HepG2 (cell line): ENCODE results near the gene RBM47. TPM values are rescaled to one million over a fixed set of nuclear protein-coding genes. Genes with fewer than 3 reads are reported as not detected.

Experiments used
- ARNT ChIP-seq: fragments of 450-650 bp; IDR thresholded peaks from 2 replicates; pipeline ENCODE4 v1.6.1; 2017
- CREB1 ChIP-seq, 2 experiments: fragments of 450-650 bp in 1 of 2; IDR thresholded peaks; 2 replicates each; pipeline ENCODE4 v1.6.1; 2016 to 2017; ENCODE audit warnings: control low read depth in 1 of 2, mild to moderate bottlenecking in 1 of 2, missing compliant biosample characterization in 1 of 2, missing genetic modification characterization in 1 of 2
- CTCF ChIP-seq: sonication (generic); formaldehyde crosslinking; IDR thresholded peaks from 2 replicates; pipeline ENCODE4 v1.5.0; 2020; ENCODE audit warnings: mild to moderate bottlenecking, missing genetic modification reagents, moderate library complexity
- FOXA1 ChIP-seq, 2 experiments: fragments of 450-650 bp in 1 of 2; sonication (generic) in 1 of 2; formaldehyde crosslinking in 1 of 2; IDR thresholded peaks; 2 replicates each; pipeline versions ENCODE4 v1.4.0 to v1.6.1; 2016 to 2020; ENCODE audit warnings: missing genetic modification reagents in 1 of 2
- HNF1A ChIP-seq, 2 experiments: sonication (generic) in 1 of 2; formaldehyde crosslinking in 1 of 2; IDR thresholded peaks; 2 replicates each; pipeline versions ENCODE4 v1.4.0 to v1.6.1; 2016 to 2020; ENCODE audit warnings: borderline replicate concordance in 1 of 2, low read depth in 1 of 2, mild to moderate bottlenecking in 1 of 2, missing genetic modification reagents in 1 of 2
- NR2F6 ChIP-seq, 2 experiments: IDR thresholded peaks; 2 replicates each; pipeline ENCODE4 v1.6.1; 2016; ENCODE audit warnings: antibody characterized with exemption in 1 of 2, mild to moderate bottlenecking in 1 of 2
- PBX3 ChIP-seq: sonication (generic); formaldehyde crosslinking; IDR thresholded peaks from 2 replicates; pipeline ENCODE4 v1.8.1; 2023; ENCODE audit warnings: missing genetic modification reagents, inconsistent platforms, borderline replicate concordance
- SOX13 ChIP-seq, 3 experiments: fragments of 450-650 bp in 1 of 3; sonication (generic) in 1 of 3; formaldehyde crosslinking in 1 of 3; IDR thresholded peaks in 2 of 3; conservative IDR thresholded peaks in 1 of 3; 2 replicates each; pipeline versions ENCODE4 v1.5.0 to v1.6.1; 2016 to 2020; ENCODE audit warnings: antibody characterized with exemption in 1 of 3, mild to moderate bottlenecking in 1 of 3, missing compliant biosample characterization in 1 of 3, missing genetic modification reagents in 1 of 3, moderate library complexity in 1 of 3
- SOX5 ChIP-seq: IDR thresholded peaks from 2 replicates; pipeline ENCODE4 v1.6.1; 2016; ENCODE audit warnings: borderline replicate concordance
- SOX6 ChIP-seq, 2 experiments: fragments of 450-650 bp in 1 of 2; sonication (generic) in 1 of 2; formaldehyde crosslinking in 1 of 2; IDR thresholded peaks; 2 replicates each; pipeline versions ENCODE4 v1.4.0 to v1.6.1; 2017 to 2020; ENCODE audit warnings: antibody characterized with exemption in 1 of 2, mild to moderate bottlenecking in 1 of 2, missing genetic modification reagents in 1 of 2
- TBX2 ChIP-seq: sonication (generic); formaldehyde crosslinking; IDR thresholded peaks from 2 replicates; pipeline ENCODE4 v1.5.0; 2020; ENCODE audit warnings: missing genetic modification reagents, mild to moderate bottlenecking, borderline replicate concordance
- XRCC5 ChIP-seq: fragments of 200-400 bp; formaldehyde crosslinking; optimal IDR thresholded peaks from 2 replicates; pipeline ENCODE3; 2017; ENCODE audit warnings: mild to moderate bottlenecking, low read length
- ZNF121 ChIP-seq: sonication (generic); formaldehyde crosslinking; IDR thresholded peaks from 2 replicates; pipeline ENCODE4 v1.5.0; 2020; ENCODE audit warnings: mild to moderate bottlenecking, missing genetic modification reagents
- ZNF580 ChIP-seq: IDR thresholded peaks from 2 replicates; pipeline ENCODE4 v1.6.1; 2016; ENCODE audit warnings: low read depth, borderline replicate concordance
- ZNF644 ChIP-seq: IDR thresholded peaks from 2 replicates; pipeline ENCODE4 v1.6.1; 2016; ENCODE audit warnings: low read depth
- ZNF839 ChIP-seq: sonication (generic); formaldehyde crosslinking; IDR thresholded peaks from 2 replicates; pipeline ENCODE4 v1.4.0; 2020; ENCODE audit warnings: missing genetic modification reagents, mild to moderate bottlenecking, borderline replicate concordance
- polyA plus RNA-seq, 8 experiments: library from polyadenylated mRNA; depleted of rRNA in 3 of 8; stranded (reverse) in 7 of 8; unstranded in 1 of 8; fragments of >200 nt; fragmentation: Illumina TruSeq in 4 of 8; extraction: Trizol in 4 of 8; gene quantifications; 2 replicates each; pipeline versions ENCODE4 v1.2.1 to v1.2.3, GENCODE V29; 2011 to 2016; ENCODE audit warnings: low read depth in 4 of 8, missing spikeins in 1 of 8, mixed read lengths in 1 of 8; ENCODE audit not compliant: insufficient read depth in 1 of 8
- total RNA-seq, 5 experiments: library from RNA; depleted of rRNA; stranded (reverse); fragments of >200 nt; fragmentation: Illumina TruSeq; extraction: Trizol; gene quantifications; 2 replicates each; pipeline ENCODE4 v1.2.3, GENCODE V29; 2016; ENCODE audit warnings: low read depth in 1 of 5

The RBM47 gene
- total and polyA plus RNA-seq, 2 of the 13 experiments (the other 11 are each of a cell fraction or from before 2014, with no cell fraction given), result 1.2 to 2.5 TPM

GRCh38 chr4:40514497-40514951 is 115.1 kb downstream of the RBM47 start (continued):
- peak; percentile 77 for TF ChIP-seq HNF1A (IDR thresholded peaks at IDR 0.05; ENCODE audit: low read depth)
- TF ChIP-seq HNF1A (CRISPR knock-in tag; IDR thresholded peaks at IDR 0.05; ENCODE audit: borderline replicate concordance), result peak; percentile 90
- TF ChIP-seq SOX13 (IDR thresholded peaks at IDR 0.05), result no peak
- peak in 1 of 2 experiments; percentile 60; a peak in 1 of 4 replicates for TF ChIP-seq SOX13 (CRISPR knock-in tag; conservative IDR thresholded peaks at IDR 0.05 in 1 of 2, IDR thresholded peaks at IDR 0.05 in 1 of 2)
- TF ChIP-seq ARNT, result no peak
- no peak for TF ChIP-seq FOXA1 (IDR thresholded peaks at IDR 0.05)
- TF ChIP-seq FOXA1 (CRISPR knock-in tag; IDR thresholded peaks at IDR 0.05), result 0 out of 2 replicates have a peak, but pooled peaks have one; percentile 3
- peak; percentile 36 for TF ChIP-seq XRCC5
- TF ChIP-seq TBX2 (CRISPR knock-in tag), result peak; percentile 27; the same call in 1 of the 2 replicates
- TF ChIP-seq SOX5 (CRISPR knock-in tag), result peak; percentile 34; the same call in 1 of the 2 replicates
- TF ChIP-seq ZNF839 (CRISPR knock-in tag), result no peak
- TF ChIP-seq ZNF580 (CRISPR knock-in tag), result no peak
- no peak for TF ChIP-seq CREB1 (IDR thresholded peaks at IDR 0.05)
- 0 out of 2 replicates have a peak, but pooled peaks have one; percentile 22 for TF ChIP-seq CREB1 (CRISPR knock-in tag; IDR thresholded peaks at IDR 0.05)
- TF ChIP-seq ZNF644 (CRISPR knock-in tag), result 0 out of 2 replicates have a peak, but pooled peaks have one; percentile 46
- peak; percentile 17; the same call in 1 of the 2 replicates for TF ChIP-seq CTCF
- TF ChIP-seq PBX3 (CRISPR knock-in tag), result no peak
- no peak for TF ChIP-seq SOX6 (IDR thresholded peaks at IDR 0.05)
- peak; percentile 67 for TF ChIP-seq SOX6 (CRISPR knock-in tag; IDR thresholded peaks at IDR 0.05)
- no peak for TF ChIP-seq ZNF121 (CRISPR knock-in tag)
- no peak for TF ChIP-seq NR2F6 (IDR thresholded peaks at IDR 0.05)
- no peak for TF ChIP-seq NR2F6 (CRISPR knock-in tag; IDR thresholded peaks at IDR 0.05)
